GM23248 (cell line): ENCODE measurements around the gene OR8G1. TPM values are rescaled to one million over a fixed set of nuclear protein-coding genes. Genes with fewer than 3 reads are reported as not detected.

ENCODE experiments used
- DNase-seq: peaks from one replicate; pipeline ENCODE4 v3.0.0-alpha.2; 2015
- H2AFZ ChIP-seq: fragments of 200-600 bp; sonication (generic); 2 replicates; pipeline ENCODE4 v1.6.1; 2016; ENCODE audit warnings: antibody characterized with exemption
- H3F3A ChIP-seq: fragments of 200-600 bp; sonication (generic); 2 replicates; pipeline ENCODE4 v1.6.1; 2016; ENCODE audit warnings: mild to moderate bottlenecking, antibody characterized with exemption, mixed run types; ENCODE audit not compliant: insufficient read depth
- H3K27ac ChIP-seq: fragments of 200-600 bp; sonication (generic); 2 replicates; pipeline ENCODE4 v1.5.1; 2016; ENCODE audit warnings: mild to moderate bottlenecking
- H3K27me3 ChIP-seq: fragments of 200-600 bp; sonication (generic); replicated peaks from 2 replicates; pipeline ENCODE4 v1.6.1; 2016; ENCODE audit warnings: mild to moderate bottlenecking; ENCODE audit not compliant: insufficient read depth
- H3K36me3 ChIP-seq: fragments of 200-600 bp; sonication (generic); 2 replicates; pipeline ENCODE4 v1.6.1; 2016; ENCODE audit warnings: low read depth, mild to moderate bottlenecking
- H3K4me1 ChIP-seq: fragments of 200-600 bp; sonication (generic); 2 replicates; pipeline ENCODE4 v1.6.1; 2016; ENCODE audit warnings: mild to moderate bottlenecking; ENCODE audit not compliant: insufficient read depth
- H3K4me2 ChIP-seq: fragments of 200-600 bp; sonication (generic); one replicate; pipeline ENCODE4 v1.6.1; 2016; ENCODE audit warnings: mild to moderate bottlenecking; ENCODE audit not compliant: unreplicated experiment
- H3K4me3 ChIP-seq: fragments of 200-600 bp; sonication (generic); 2 replicates; pipeline ENCODE4 v1.5.1; 2016; ENCODE audit warnings: mild to moderate bottlenecking
- H3K79me2 ChIP-seq: fragments of 200-600 bp; sonication (generic); 2 replicates; pipeline ENCODE4 v1.6.1; 2016; ENCODE audit warnings: mild to moderate bottlenecking; ENCODE audit not compliant: insufficient read depth
- H3K9ac ChIP-seq: fragments of 200-600 bp; sonication (generic); 2 replicates; pipeline ENCODE4 v1.6.1; 2016; ENCODE audit warnings: mild to moderate bottlenecking
- H3K9me2 ChIP-seq: fragments of 200-600 bp; sonication (generic); 2 replicates; pipeline ENCODE4 v1.6.1; 2016; ENCODE audit warnings: mixed run types, mild to moderate bottlenecking, moderate library complexity; ENCODE audit not compliant: insufficient read depth
- H3K9me3 ChIP-seq: fragments of 200-600 bp; sonication (generic); one replicate; pipeline ENCODE4 v1.6.1; 2017; ENCODE audit warnings: low read depth
- H4K20me1 ChIP-seq: fragments of 200-600 bp; sonication (generic); 2 replicates; pipeline ENCODE4 v1.6.0; 2016; ENCODE audit not compliant: insufficient read depth
- EZH2 ChIP-seq: fragments of 200-600 bp; sonication (generic); IDR thresholded peaks from 2 replicates; pipeline ENCODE4 v1.6.1; 2018; ENCODE audit warnings: antibody characterized with exemption, mild to moderate bottlenecking; ENCODE audit not compliant: insufficient read depth, poor library complexity, severe bottlenecking
- EZH2phosphoT487 ChIP-seq: fragments of 200-600 bp; sonication (generic); IDR thresholded peaks from 2 replicates; pipeline ENCODE4 v1.6.1; 2018; ENCODE audit warnings: antibody characterized with exemption, moderate library complexity, mild to moderate bottlenecking, low read depth; ENCODE audit not compliant: insufficient read depth
- WGBS, 2 experiments: methylation state at CpG; one replicate each; pipeline ENCODE4 v1.1.6; 2015 to 2017; ENCODE audit warnings: low lambda C conversion rate in 2 of 2, low coverage in 1 of 2; ENCODE audit errors: missing lambda C conversion rate in 2 of 2; 5-methylcytosine and 5-hydroxymethylcytosine counted together
- in situ Hi-C: fragments of 300-500 bp; cut with MboI; formaldehyde crosslinking; loops from 2 replicates; pipeline ENCODE4 v1.15.0; 2020
- polyA plus RNA-seq: library from polyadenylated mRNA; unstranded; fragments of >200 nt; fragmentation: Nextera tagmentation; extraction: Ambion mirVana; gene quantifications from 2 replicates; pipeline ENCODE4 v1.2.1, GENCODE V29; 2016
- total RNA-seq: library from RNA; depleted of rRNA; stranded (reverse); fragments of >200 nt; shearing (Covaris generic); gene quantifications from 2 replicates; pipeline ENCODE4 v1.2.3, GENCODE V29; 2014

The OR8G1 gene
- total and polyA plus RNA-seq, 2 experiments from 2014 or later: not detected

- Histone ChIP-seq H3K79me2 (no peaks in the 10 kb centered on the region), H3K9me3 (no peaks in the 10 kb centered on the region), H3K27ac (no peak overlapping the region), H3K9ac (no peak overlapping the region), H3K4me3 (no peak overlapping the region), H4K20me1 (no peaks in the 10 kb centered on the region), H3K4me1 (no peaks in the 10 kb centered on the region), H3K36me3 (no peaks in the 10 kb centered on the region), H3F3A (no peaks in the 10 kb centered on the region), H3K4me2 (no peak overlapping the region), H3K9me2 (no peaks in the 10 kb centered on the region), H3K27me3 (no peaks in the 10 kb centered on the region; the same call in 1 of the 2 replicates), H2AFZ (no peak overlapping the region)
- WGBS, 2 experiments: 47 to 48% methylated on average over 6 of the region's 6 CpGs
- no peak for DNase-seq
- no peak for TF ChIP-seq EZH2
- in situ Hi-C loops: no loop called here
These were observed 31.0 kb upstream of the OR8G1 start for GRCh38 chr11:124209824-124210357.

GRCh38 chr11:124210421-124210820, 30.5 kb upstream of the OR8G1 start:
- H3K36me3 ChIP-seq: no peaks in the 10 kb centered on the region
- no peak for TF ChIP-seq EZH2
- no peak for TF ChIP-seq EZH2phosphoT487
- no peak overlapping the region for H2AFZ ChIP-seq
- H3K9ac ChIP-seq: no peak overlapping the region
- H3K9me3 ChIP-seq: no peaks in the 10 kb centered on the region
- no peak overlapping the region for H3K27ac ChIP-seq
- WGBS, 2 experiments: 59 to 62% methylated on average over 5 of the region's 5 CpGs
- H3K4me2 ChIP-seq: no peak overlapping the region
- in situ Hi-C loops: no loop called here
- no peaks in the 10 kb centered on the region for H3K4me1 ChIP-seq
- no peaks in the 10 kb centered on the region for H3K9me2 ChIP-seq
- no peak overlapping the region for H3K4me3 ChIP-seq
- no peaks in the 10 kb centered on the region for H3F3A ChIP-seq
- no peak for DNase-seq
- no peaks in the 10 kb centered on the region; the same call in 1 of the 2 replicates for H3K27me3 ChIP-seq
- no peaks in the 10 kb centered on the region for H3K79me2 ChIP-seq
- H4K20me1 ChIP-seq: no peaks in the 10 kb centered on the region

- no peaks in the 10 kb centered on the region for H4K20me1 ChIP-seq
- H3K9me2 ChIP-seq: no peaks in the 10 kb centered on the region
- H2AFZ ChIP-seq: no peak overlapping the region
- H3K4me1 ChIP-seq: no peaks in the 10 kb centered on the region
- TF ChIP-seq EZH2 (no peak), EZH2phosphoT487 (no peak)
- no peak overlapping the region for H3K4me3 ChIP-seq
- in situ Hi-C loops: no loop called here
- H3K27me3 ChIP-seq: no peaks in the 10 kb centered on the region; the same call in 1 of the 2 replicates
- H3F3A ChIP-seq: no peaks in the 10 kb centered on the region
- no peak overlapping the region for H3K9ac ChIP-seq
- H3K79me2 ChIP-seq: no peaks in the 10 kb centered on the region
- H3K27ac ChIP-seq: no peak overlapping the region
- DNase-seq: no peak
- no peaks in the 10 kb centered on the region for H3K36me3 ChIP-seq
- H3K4me2 ChIP-seq: no peak overlapping the region
- H3K9me3 ChIP-seq: no peaks in the 10 kb centered on the region
These were observed 29.6 kb upstream of the OR8G1 start for GRCh38 chr11:124211321-124211720.

GRCh38 chr11:124214027-124214426, 26.9 kb upstream of the OR8G1 start:
- DNase-seq: no peak
- Histone ChIP-seq H2AFZ (no peak overlapping the region), H3K4me2 (no peak overlapping the region), H4K20me1 (no peaks in the 10 kb centered on the region), H3K79me2 (no peaks in the 10 kb centered on the region), H3K27ac (no peak overlapping the region), H3K4me1 (no peaks in the 10 kb centered on the region), H3K27me3 (no peaks in the 10 kb centered on the region; the same call in 1 of the 2 replicates), H3K9ac (no peak overlapping the region), H3F3A (no peaks in the 10 kb centered on the region), H3K36me3 (no peaks in the 10 kb centered on the region), H3K4me3 (no peak overlapping the region), H3K9me3 (no peaks in the 10 kb centered on the region), H3K9me2 (no peaks in the 10 kb centered on the region)
- TF ChIP-seq EZH2phosphoT487 (no peak), EZH2 (no peak)
- 26 to 27% methylated on average over 3 of the region's 3 CpGs for WGBS, 2 experiments
- in situ Hi-C loops: no loop called here

- TF ChIP-seq EZH2 (no peak), EZH2phosphoT487 (no peak)
- Histone ChIP-seq H2AFZ (no peak overlapping the region), H3K9me2 (no peaks in the 10 kb centered on the region), H3F3A (no peaks in the 10 kb centered on the region), H3K36me3 (no peaks in the 10 kb centered on the region), H3K9ac (no peak overlapping the region), H3K4me2 (no peak overlapping the region), H4K20me1 (no peaks in the 10 kb centered on the region), H3K27me3 (no peaks in the 10 kb centered on the region), H3K4me3 (no peak overlapping the region), H3K4me1 (no peaks in the 10 kb centered on the region), H3K27ac (no peak overlapping the region), H3K79me2 (no peaks in the 10 kb centered on the region), H3K9me3 (no peaks in the 10 kb centered on the region)
- DNase-seq: no peak
- in situ Hi-C loops: no loop called here
These were observed 21.8 kb upstream of the OR8G1 start for GRCh38 chr11:124219126-124219525.
